HepG2 (cell line): ENCODE measurements around the gene GOLGA6C. TPM values are rescaled to one million over a fixed set of nuclear protein-coding genes. Genes with fewer than 3 reads are reported as not detected.

Source experiments
- GFI1 ChIP-seq: sonication (generic); formaldehyde crosslinking; IDR thresholded peaks from 2 replicates; pipeline ENCODE4 v1.5.0; 2020; ENCODE audit warnings: missing genetic modification reagents, mild to moderate bottlenecking, borderline replicate concordance
- HDAC6 ChIP-seq: fragments of 200-600 bp; sonication (generic); IDR thresholded peaks from 2 replicates; pipeline ENCODE4 v1.7.0; 2017; ENCODE audit warnings: mild to moderate bottlenecking, antibody characterized with exemption, low read length, low read depth
- HNRNPLL ChIP-seq: fragments of 200-400 bp; formaldehyde crosslinking; IDR thresholded peaks from 2 replicates; pipeline ENCODE4 v1.6.1; 2017; ENCODE audit warnings: mild to moderate bottlenecking, low read depth, low read length; ENCODE audit not compliant: poor library complexity, severe bottlenecking
- KLF15 ChIP-seq: sonication (generic); formaldehyde crosslinking; IDR thresholded peaks from 2 replicates; pipeline ENCODE4 v1.8.1; 2023; ENCODE audit warnings: borderline replicate concordance, mild to moderate bottlenecking, inconsistent platforms, missing genetic modification reagents, mixed read lengths
- MAF1 ChIP-seq: sonication (generic); formaldehyde crosslinking; IDR thresholded peaks from 2 replicates; pipeline ENCODE4 v1.5.0; 2020; ENCODE audit warnings: missing genetic modification reagents, borderline replicate concordance
- NCOA5 ChIP-seq: sonication (generic); formaldehyde crosslinking; IDR thresholded peaks from 2 replicates; pipeline ENCODE4 v1.4.0; 2020; ENCODE audit warnings: missing genetic modification reagents
- NKX3-1 ChIP-seq: sonication (generic); formaldehyde crosslinking; IDR thresholded peaks from 2 replicates; pipeline ENCODE4 v1.5.0; 2020; ENCODE audit warnings: missing genetic modification reagents
- TBL1XR1 ChIP-seq: fragments of 150-350 bp; IDR thresholded peaks from 2 replicates; pipeline ENCODE4 v1.6.1; 2014; ENCODE audit warnings: borderline replicate concordance, low read length; ENCODE audit not compliant: partially characterized antibody
- U2AF2 ChIP-seq: fragments of 200-400 bp; formaldehyde crosslinking; IDR thresholded peaks from 2 replicates; pipeline ENCODE4 v1.6.1; 2017; ENCODE audit warnings: low read depth, mild to moderate bottlenecking, low read length
- ZEB1 ChIP-seq: IDR thresholded peaks from 2 replicates; pipeline ENCODE4 v1.6.1; 2012; ENCODE audit warnings: mild to moderate bottlenecking, low read depth, inconsistent platforms; ENCODE audit not compliant: insufficient replicate concordance
- ZNF274 ChIP-seq: sonication (generic); formaldehyde crosslinking; IDR thresholded peaks from 2 replicates; pipeline ENCODE4 v1.5.1; 2020; ENCODE audit warnings: mild to moderate bottlenecking, missing genetic modification reagents
- polyA plus RNA-seq, 8 experiments: library from polyadenylated mRNA; depleted of rRNA in 3 of 8; stranded (reverse) in 7 of 8; unstranded in 1 of 8; fragments of >200 nt; fragmentation: Illumina TruSeq in 4 of 8; extraction: Trizol in 4 of 8; gene quantifications; 2 replicates each; pipeline versions ENCODE4 v1.2.1 to v1.2.3, GENCODE V29; 2011 to 2016; ENCODE audit warnings: low read depth in 4 of 8, missing spikeins in 1 of 8, mixed read lengths in 1 of 8; ENCODE audit not compliant: insufficient read depth in 1 of 8
- total RNA-seq, 5 experiments: library from RNA; depleted of rRNA; stranded (reverse); fragments of >200 nt; fragmentation: Illumina TruSeq; extraction: Trizol; gene quantifications; 2 replicates each; pipeline ENCODE4 v1.2.3, GENCODE V29; 2016; ENCODE audit warnings: low read depth in 1 of 5
- TF ChIP-seq, protein P1 (sequence below): IDR thresholded peaks from 2 replicates; pipeline ENCODE4 v1.6.1; 2016; ENCODE audit warnings: missing genetic modification reagents, missing compliant biosample characterization
- TF ChIP-seq, protein P2 (sequence below): sonication (generic); formaldehyde crosslinking; IDR thresholded peaks from 2 replicates; pipeline ENCODE4 v1.5.0; 2020; ENCODE audit warnings: mild to moderate bottlenecking, missing genetic modification reagents, borderline replicate concordance
- TF ChIP-seq, protein P3 (sequence below): sonication (generic); formaldehyde crosslinking; IDR thresholded peaks from 2 replicates; pipeline ENCODE4 v1.4.0; 2020; ENCODE audit warnings: missing genetic modification reagents
- TF ChIP-seq, protein P4 (sequence below): sonication (generic); formaldehyde crosslinking; conservative IDR thresholded peaks from 2 replicates; pipeline ENCODE4 v1.8.0; 2022; ENCODE audit warnings: low read depth, missing genetic modification reagents
- TF ChIP-seq, protein P5 (sequence below): sonication (generic); IDR thresholded peaks from 2 replicates; pipeline ENCODE4 v1.6.1; 2016; ENCODE audit warnings: low read depth, borderline replicate concordance
- TF ChIP-seq, protein P6 (sequence below): sonication (generic); formaldehyde crosslinking; IDR thresholded peaks from 2 replicates; pipeline ENCODE4 v1.5.1; 2020; ENCODE audit warnings: mild to moderate bottlenecking, missing genetic modification reagents, moderate library complexity

Gene GOLGA6C
- total and polyA plus RNA-seq, 2 of the 13 experiments (the other 11 are each of a cell fraction or from before 2014, with no cell fraction given) = not detected

DNA sequence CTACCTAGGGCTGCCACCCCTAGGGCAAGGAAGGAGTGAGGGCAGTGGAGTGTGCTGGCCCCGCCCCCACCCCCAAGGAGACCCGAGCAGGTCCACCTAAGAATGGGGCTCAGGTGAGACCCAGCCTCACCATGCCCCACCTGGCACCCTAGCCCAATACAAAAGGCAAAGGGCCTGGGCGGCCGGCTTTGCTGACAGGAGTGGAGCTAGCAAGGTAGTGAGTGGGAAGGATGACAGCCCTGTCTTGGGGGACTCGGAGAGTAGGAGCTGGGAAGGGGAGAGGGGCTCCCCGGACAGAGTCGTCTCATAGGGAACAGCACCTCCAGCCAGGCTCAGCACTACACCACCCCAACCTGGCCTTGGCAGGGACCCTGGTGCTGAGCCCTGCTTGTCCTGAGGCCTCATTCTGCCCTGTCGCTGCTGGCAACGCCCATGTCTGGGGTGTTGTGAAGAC is 44.3 kb upstream of the GOLGA6C start (continued):
- no peak for TF ChIP-seq U2AF2
- 0 out of 2 replicates have a peak, but pooled peaks have one; percentile 32 for TF ChIP-seq NCOA5
- TF ChIP-seq HDAC6 = no peak
- TF ChIP-seq, protein P1, sequence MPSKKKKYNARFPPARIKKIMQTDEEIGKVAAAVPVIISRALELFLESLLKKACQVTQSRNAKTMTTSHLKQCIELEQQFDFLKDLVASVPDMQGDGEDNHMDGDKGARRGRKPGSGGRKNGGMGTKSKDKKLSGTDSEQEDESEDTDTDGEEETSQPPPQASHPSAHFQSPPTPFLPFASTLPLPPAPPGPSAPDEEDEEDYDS (CRISPR knock-in tag) = no peak
- no peak for TF ChIP-seq HNRNPLL
- no peak for TF ChIP-seq ZEB1
- TF ChIP-seq, protein P2, sequence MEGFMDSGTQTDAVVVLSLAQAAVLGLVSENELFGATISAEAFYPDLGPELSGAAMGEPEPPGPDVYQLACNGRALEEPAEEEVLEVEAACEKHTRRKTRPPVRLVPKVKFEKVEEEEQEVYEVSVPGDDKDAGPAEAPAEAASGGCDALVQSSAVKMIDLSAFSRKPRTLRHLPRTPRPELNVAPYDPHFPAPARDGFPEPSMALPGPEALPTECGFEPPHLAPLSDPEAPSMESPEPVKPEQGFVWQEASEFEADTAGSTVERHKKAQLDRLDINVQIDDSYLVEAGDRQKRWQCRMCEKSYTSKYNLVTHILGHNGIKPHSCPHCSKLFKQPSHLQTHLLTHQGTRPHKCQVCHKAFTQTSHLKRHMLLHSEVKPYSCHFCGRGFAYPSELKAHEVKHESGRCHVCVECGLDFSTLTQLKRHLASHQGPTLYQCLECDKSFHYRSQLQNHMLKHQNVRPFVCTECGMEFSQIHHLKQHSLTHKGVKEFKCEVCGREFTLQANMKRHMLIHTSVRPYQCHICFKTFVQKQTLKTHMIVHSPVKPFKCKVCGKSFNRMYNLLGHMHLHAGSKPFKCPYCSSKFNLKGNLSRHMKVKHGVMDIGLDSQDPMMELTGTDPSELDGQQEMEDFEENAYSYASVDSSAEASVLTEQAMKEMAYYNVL = peak; percentile 28; the same call in 1 of the 2 replicates
- TF ChIP-seq, protein P3, sequence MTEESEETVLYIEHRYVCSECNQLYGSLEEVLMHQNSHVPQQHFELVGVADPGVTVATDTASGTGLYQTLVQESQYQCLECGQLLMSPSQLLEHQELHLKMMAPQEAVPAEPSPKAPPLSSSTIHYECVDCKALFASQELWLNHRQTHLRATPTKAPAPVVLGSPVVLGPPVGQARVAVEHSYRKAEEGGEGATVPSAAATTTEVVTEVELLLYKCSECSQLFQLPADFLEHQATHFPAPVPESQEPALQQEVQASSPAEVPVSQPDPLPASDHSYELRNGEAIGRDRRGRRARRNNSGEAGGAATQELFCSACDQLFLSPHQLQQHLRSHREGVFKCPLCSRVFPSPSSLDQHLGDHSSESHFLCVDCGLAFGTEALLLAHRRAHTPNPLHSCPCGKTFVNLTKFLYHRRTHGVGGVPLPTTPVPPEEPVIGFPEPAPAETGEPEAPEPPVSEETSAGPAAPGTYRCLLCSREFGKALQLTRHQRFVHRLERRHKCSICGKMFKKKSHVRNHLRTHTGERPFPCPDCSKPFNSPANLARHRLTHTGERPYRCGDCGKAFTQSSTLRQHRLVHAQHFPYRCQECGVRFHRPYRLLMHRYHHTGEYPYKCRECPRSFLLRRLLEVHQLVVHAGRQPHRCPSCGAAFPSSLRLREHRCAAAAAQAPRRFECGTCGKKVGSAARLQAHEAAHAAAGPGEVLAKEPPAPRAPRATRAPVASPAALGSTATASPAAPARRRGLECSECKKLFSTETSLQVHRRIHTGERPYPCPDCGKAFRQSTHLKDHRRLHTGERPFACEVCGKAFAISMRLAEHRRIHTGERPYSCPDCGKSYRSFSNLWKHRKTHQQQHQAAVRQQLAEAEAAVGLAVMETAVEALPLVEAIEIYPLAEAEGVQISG (CRISPR knock-in tag) = 0 out of 2 replicates have a peak, but pooled peaks have one; percentile 19
- TF ChIP-seq NKX3-1 = no peak
- TF ChIP-seq TBL1XR1 = no peak
- no peak for TF ChIP-seq KLF15 (CRISPR knock-in tag)
- no peak for TF ChIP-seq ZNF274
- TF ChIP-seq, protein P4, sequence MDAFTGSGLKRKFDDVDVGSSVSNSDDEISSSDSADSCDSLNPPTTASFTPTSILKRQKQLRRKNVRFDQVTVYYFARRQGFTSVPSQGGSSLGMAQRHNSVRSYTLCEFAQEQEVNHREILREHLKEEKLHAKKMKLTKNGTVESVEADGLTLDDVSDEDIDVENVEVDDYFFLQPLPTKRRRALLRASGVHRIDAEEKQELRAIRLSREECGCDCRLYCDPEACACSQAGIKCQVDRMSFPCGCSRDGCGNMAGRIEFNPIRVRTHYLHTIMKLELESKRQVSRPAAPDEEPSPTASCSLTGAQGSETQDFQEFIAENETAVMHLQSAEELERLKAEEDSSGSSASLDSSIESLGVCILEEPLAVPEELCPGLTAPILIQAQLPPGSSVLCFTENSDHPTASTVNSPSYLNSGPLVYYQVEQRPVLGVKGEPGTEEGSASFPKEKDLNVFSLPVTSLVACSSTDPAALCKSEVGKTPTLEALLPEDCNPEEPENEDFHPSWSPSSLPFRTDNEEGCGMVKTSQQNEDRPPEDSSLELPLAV (CRISPR knock-in tag) = no peak
- TF ChIP-seq, protein P5, sequence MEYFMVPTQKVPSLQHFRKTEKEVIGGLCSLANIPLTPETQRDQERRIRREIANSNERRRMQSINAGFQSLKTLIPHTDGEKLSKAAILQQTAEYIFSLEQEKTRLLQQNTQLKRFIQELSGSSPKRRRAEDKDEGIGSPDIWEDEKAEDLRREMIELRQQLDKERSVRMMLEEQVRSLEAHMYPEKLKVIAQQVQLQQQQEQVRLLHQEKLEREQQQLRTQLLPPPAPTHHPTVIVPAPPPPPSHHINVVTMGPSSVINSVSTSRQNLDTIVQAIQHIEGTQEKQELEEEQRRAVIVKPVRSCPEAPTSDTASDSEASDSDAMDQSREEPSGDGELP = no peak
- TF ChIP-seq GFI1 = no peak
- TF ChIP-seq, protein P6, sequence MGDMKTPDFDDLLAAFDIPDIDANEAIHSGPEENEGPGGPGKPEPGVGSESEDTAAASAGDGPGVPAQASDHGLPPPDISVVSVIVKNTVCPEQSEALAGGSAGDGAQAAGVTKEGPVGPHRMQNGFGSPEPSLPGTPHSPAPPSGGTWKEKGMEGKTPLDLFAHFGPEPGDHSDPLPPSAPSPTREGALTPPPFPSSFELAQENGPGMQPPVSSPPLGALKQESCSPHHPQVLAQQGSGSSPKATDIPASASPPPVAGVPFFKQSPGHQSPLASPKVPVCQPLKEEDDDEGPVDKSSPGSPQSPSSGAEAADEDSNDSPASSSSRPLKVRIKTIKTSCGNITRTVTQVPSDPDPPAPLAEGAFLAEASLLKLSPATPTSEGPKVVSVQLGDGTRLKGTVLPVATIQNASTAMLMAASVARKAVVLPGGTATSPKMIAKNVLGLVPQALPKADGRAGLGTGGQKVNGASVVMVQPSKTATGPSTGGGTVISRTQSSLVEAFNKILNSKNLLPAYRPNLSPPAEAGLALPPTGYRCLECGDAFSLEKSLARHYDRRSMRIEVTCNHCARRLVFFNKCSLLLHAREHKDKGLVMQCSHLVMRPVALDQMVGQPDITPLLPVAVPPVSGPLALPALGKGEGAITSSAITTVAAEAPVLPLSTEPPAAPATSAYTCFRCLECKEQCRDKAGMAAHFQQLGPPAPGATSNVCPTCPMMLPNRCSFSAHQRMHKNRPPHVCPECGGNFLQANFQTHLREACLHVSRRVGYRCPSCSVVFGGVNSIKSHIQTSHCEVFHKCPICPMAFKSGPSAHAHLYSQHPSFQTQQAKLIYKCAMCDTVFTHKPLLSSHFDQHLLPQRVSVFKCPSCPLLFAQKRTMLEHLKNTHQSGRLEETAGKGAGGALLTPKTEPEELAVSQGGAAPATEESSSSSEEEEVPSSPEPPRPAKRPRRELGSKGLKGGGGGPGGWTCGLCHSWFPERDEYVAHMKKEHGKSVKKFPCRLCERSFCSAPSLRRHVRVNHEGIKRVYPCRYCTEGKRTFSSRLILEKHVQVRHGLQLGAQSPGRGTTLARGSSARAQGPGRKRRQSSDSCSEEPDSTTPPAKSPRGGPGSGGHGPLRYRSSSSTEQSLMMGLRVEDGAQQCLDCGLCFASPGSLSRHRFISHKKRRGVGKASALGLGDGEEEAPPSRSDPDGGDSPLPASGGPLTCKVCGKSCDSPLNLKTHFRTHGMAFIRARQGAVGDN = no peak
- no peak for TF ChIP-seq MAF1 (CRISPR knock-in tag)
